Left lobe of liver (tissue), 2 donors: Measurements from ENCODE around the gene BBLN. TPM values are rescaled to one million over a fixed set of nuclear protein-coding genes. Genes with fewer than 3 reads are reported as not detected.
"Not testable (repeated sequence)": the region's sequence is repeated elsewhere in the genome, so short reads cannot be mapped to it uniquely, and the experiment has no call there.

Source experiments
- ATAC-seq: fragments of 200-7000 bp; cut with Tn5 transposase; one replicate; pipeline ENCODE4 v1.9.1; 2020; ENCODE audit warnings: mild to moderate bottlenecking, moderate library complexity
- DNase-seq: peaks from one replicate; pipeline ENCODE4 v3.0.0-alpha.2; 2020; ENCODE audit warnings: low spot score
- total RNA-seq: library from RNA; stranded (reverse); gene quantifications from one replicate; pipeline ENCODE4 v1.2.1, GENCODE V29; 2021
- donor health status: DM: no; HTN: no; CAD: no; lungs with moderate emphysema.
- donor health status: DM: no; HTN: yes; CAD: no.

Gene BBLN
- total RNA-seq, 1 donor from 2014 or later, result 20.8 TPM

GRCh38 chr9:128162215-128163026 lies 2.4 kb downstream of the BBLN start:
- ATAC-seq (no peak), DNase-seq (no peak)

- DNase-seq (no peak), ATAC-seq (no peak)
Measured at GRCh38 chr9:128163027-128163515, 3.0 kb downstream of the BBLN start.

DNA sequence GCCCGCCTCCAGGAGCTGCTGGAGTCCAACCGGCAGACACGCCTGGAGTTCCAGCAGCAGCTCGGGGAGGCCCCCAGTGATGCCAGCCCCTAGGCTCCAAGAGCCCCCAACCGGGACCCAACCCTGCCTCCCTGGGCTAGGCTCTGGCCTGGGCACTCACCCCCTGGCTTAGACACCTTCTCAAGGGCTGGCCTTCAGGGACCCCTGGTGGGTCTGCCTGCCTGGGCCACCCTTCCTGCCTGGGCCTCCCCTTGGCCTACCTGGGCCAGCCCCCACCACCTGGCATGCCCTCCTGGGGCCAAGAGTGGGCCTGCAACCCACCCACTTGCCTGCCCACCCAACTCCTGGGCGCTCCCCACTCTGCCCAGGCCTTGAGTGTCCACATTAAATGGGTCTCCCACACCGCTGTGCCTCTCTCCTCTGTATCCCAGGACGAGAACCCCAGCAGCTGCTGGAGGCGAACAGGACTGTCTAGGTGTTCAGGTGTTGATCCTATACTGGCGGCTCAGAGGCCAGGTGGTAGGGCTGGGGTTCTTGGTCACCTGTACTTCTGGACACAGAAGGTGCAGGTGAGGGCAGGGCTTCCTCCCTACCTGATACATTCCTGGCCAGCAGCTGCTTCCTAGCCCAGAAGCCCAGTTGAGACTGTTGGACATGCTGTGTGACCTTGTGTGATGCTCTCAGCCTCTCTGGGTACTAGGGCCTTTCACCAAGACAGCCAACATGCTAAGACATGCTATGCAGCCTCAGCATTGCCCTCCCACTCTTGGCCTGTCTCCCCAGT lies 3.6 kb downstream of the BBLN start:
- ATAC-seq (no peak), DNase-seq (no peak)

GRCh38 chr9:128164307-128164885 lies 4.3 kb downstream of the BBLN start:
- DNase-seq, result no peak
- no peak for ATAC-seq

DNA sequence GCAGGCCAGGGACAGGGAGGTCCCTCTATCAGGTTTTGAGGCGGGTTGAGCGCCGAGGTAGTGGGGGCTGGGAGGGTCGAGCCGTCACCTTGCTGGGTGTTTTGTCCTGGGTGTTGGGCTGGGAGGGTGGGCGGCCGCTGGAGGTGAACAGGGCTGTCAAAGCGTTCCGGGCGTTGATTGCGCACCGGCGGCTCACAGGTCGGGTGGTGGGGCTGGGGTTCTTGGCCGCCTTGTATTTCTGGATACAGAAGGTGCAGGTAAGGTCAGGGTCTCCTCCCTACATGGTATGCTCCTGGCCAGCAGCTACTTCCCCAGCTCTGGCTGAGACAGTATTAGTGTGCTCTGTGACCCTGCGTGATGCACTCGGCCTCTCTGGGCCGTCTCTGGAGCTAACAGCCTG lies 6.1 kb downstream of the BBLN start:
- DNase-seq (no peak), ATAC-seq (no peak)

DNA sequence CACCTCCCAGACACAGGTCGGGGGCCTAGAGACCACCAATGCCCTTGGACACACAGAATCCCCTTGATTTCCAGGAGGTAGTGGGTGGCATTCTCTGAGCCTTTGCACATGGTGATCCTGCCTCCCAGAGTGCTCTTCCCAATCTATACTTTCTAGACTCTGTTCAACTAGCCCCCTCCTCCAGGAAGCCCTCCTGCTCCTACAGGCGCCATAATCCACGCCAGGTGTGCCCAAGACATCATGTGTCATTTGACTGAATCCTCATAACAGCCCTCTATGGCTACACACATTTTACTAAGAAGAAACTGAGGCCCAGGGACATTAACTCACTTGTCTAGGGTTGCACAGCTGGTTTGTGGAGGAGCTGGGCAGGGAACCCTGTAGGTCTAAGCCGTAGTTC lies 7.1 kb downstream of the BBLN start:
- no peak for ATAC-seq
- DNase-seq, result no peak

DNA sequence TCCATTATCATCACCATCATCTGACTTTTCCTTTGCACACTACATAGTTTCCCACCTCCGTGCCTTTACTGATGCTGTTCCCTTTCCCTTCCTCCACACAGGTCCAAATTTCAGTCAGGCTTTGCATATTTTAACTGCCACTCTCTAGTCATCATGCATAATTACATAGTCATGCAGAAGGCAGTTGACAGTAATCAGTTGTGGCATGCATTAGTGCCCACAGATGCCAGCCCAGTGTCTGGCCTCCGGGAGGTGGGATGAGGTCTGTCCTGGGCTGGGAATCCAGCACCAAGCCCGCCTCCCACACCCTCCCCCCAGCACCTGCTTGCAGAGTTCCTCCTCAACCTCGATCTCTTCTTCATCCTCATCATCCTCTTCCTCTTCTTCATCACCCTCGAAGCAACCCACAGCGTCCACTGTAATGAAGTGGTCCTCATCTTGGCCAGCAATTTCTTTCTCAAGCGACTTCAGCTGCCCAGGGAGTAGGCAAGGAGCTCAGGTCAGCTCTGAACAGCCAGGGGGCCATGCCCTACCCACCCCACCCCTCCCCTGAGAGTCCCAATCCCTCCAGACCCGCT lies 8.8 kb downstream of the BBLN start:
- no peak for DNase-seq
- ATAC-seq, result no peak

DNA sequence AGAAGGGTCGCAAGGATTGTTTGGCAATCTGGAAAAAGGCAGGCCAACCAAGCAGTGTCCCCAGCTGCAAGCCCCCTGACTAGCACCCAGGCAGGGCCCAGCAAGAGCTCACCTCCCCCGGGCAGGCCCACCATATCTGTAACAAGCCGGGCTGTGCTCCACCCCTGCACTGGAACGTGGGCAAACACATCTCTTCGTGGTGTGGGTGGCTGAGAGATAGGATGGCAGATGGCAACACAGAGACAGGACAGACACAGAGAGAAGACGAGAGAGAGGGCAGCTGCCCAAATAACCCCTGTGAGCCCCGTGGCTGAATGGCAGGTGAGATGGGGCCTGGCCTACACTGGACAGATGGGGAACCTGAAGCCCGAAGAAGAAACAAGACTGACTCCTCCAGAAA lies 9.4 kb downstream of the BBLN start:
- DNase-seq (no peak), ATAC-seq (no peak)

- ATAC-seq, result no peak
- no peak for DNase-seq
Measured at GRCh38 chr9:128169925-128170324, 9.9 kb downstream of the BBLN start.

- no peak for DNase-seq
- no peak for ATAC-seq
Measured at GRCh38 chr9:128174062-128174461, 14.0 kb downstream of the BBLN start.

DNA sequence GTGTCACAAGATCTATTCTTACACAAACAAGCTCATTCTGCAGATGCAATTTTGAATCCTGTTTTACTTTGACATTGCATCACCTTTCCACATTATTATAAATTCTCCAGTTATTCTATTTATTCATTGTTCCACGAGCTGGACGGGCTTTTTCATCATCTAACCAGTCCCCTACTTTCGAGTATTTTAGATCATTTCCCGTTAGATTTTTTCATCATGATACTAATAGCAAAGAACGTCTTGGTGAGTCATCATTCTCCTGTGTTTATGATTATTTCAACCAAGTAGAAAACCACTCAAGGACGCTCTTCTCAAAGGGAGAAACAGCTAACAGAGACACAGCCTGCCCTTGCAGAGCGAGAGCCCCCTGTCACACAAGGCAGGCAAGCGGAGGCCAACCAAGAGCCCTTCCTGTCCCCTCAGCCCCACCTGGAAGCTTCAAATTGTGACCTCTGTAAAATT lies 15.1 kb downstream of the BBLN start:
- no peak for DNase-seq
- ATAC-seq, result no peak

- ATAC-seq (no peak), DNase-seq (no peak)
Measured at GRCh38 chr9:128175726-128176125, 15.7 kb downstream of the BBLN start.

- ATAC-seq, result no peak
- DNase-seq, result no peak
Measured at GRCh38 chr9:128178806-128179431, 18.9 kb downstream of the BBLN start.

DNA sequence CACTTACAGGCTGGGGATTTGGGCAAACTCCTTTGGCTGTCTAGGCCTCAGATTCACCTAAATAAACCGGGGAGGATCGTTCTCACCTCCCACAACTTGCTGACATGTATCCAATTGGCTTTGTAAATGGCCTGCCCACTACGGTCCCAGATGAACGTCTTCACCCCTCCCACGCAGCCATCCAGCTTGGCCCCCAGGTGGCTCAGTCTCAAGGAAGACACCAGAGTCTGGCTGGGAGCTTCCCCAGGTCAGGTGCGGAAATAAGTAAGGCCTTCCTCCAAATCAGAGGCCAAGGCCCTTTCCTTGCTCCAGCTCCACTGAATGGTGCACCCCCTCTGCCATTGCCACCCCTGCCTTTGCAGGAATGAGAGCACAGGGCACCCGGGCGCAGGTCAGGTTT lies 19.9 kb downstream of the BBLN start:
- ATAC-seq (no peak), DNase-seq (no peak)

DNA sequence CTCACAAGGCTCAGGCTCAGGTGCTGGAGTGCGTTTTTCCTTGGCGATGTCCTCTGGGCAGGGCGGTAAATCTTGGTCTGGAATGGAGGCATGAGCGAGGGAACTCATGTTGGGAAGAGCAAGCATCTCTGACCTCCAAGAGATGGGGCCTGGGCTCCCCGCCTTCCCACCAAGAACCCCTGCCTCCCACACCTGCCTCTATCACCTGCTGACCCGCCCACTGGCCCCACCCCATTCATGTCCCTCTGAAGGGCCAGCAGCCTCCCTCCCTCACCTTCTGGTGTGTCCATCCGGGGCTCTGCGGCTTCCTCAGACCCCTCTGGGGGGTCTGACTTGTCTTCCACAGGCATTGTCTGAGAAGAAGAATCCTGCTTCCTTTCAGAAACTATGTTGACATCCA lies 20.4 kb downstream of the BBLN start:
- DNase-seq (no peak), ATAC-seq (no peak)

DNA sequence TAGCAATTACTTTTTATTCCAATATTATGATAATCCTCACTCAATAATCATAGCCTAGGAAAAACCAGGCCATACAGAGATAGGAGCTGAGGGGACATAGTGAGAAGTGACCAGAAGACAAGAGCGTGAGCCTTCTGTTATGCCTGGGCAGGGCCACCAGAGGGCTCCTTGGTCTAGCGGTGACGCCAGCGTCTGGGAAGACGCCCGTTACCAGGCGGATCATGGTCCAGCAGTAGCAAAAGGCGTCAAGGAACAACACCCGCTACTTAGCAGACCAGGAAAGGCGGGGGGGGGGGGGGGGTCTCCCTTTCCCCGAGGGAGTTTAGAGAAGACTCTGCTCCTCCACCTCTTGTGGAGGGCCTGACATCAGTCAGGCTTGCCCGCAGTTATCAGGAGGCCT lies 21.4 kb downstream of the BBLN start:
- not testable (repeated sequence) for DNase-seq, ATAC-seq

DNA sequence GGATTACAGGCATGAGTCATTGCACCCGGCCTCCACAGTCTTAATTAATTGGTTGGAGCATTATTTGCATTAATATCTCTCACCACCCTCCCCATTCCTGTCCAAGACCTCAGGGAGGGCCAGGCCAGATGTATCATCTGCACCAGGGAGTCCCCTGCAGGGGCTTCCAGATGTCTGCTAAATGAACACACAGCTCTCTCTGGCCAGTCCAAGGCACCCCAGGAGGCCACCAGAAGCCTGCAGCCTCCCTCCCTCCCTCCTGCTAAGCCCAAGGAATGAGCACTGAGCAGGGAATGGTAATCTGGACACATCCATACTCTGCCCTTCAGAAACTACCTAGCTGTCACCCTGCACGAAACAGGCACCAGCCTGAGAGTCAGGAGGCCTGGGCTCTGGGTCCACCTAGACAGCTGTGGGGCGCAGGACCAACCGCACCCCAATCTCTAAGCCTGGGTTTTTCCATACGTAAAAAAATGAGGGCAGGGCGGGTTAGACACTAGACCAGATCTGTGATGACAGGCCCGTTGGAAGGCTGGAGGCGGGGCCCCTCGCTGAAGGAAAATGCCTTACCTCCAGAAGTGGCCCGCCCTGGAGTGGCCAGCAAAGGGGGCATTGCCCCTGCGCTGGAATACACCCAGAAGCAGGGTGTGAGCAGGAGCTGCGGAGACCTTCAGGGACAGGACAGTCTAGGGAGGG lies 23.0 kb downstream of the BBLN start:
- DNase-seq (no peak), ATAC-seq (no peak)

DNA sequence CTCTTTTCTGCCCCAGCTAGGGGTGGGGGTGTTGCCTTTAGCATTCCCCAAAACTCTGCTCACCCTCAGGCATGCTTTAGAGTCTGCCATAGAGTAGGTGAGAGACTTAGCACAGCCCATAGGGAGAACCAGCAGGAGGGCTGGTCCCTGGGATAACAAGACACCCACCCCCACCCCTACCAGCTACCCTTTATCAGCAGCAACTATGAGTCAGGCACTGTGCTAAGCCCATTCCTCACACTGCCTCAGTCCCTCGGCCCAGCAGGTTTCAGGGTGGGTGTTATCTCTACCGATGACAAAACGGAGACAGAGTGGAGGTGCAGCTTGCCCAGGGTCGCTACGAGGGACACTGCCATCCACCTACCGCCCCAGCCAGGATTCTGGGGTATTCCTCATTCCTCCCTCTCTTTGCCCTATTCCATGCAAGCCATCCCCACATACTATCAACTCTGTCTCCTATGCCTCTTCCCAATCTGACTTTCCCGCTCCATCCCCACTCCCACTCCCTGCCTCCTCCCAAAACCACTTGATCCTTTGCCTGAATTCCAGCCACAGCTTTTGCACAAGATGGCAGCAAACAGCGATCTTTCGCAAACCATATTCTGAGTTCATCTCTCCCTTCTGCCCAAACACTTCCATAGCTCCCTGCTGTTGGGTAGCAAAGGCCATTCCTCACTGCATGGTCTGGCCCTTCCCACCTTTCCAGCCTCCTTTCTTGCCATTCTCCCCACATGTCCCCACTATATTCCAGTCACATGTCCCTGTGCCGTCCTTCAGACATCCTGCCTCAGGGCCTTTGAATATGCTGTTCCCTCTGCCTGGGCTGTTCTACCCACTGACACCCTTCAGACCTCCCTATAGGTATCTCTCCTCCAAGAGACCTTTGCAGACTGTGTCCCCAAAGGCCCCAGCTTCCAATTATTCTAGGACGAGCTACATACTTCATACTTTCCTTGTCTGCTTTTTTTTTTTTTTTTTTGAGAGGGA lies 26.2 kb downstream of the BBLN start:
- ATAC-seq, result no peak
- DNase-seq, result no peak

GRCh38 chr9:128187361-128187760 lies 27.3 kb downstream of the BBLN start:
- DNase-seq (no peak), ATAC-seq (no peak)
